NOMO-1 (cell line): ENCODE measurements around the gene IRS2.
"Not testable (repeated sequence)": the region's sequence is repeated elsewhere in the genome, so short reads cannot be mapped to it uniquely, and the experiment has no call there.

Source experiments
- DNase-seq, 2 experiments: peaks; one replicate each; lab custom pipeline; 2025; ENCODE audit not compliant: unreplicated experiment in 2 of 2; lab: John Stamatoyannopoulos, UW

Gene IRS2, protein sequence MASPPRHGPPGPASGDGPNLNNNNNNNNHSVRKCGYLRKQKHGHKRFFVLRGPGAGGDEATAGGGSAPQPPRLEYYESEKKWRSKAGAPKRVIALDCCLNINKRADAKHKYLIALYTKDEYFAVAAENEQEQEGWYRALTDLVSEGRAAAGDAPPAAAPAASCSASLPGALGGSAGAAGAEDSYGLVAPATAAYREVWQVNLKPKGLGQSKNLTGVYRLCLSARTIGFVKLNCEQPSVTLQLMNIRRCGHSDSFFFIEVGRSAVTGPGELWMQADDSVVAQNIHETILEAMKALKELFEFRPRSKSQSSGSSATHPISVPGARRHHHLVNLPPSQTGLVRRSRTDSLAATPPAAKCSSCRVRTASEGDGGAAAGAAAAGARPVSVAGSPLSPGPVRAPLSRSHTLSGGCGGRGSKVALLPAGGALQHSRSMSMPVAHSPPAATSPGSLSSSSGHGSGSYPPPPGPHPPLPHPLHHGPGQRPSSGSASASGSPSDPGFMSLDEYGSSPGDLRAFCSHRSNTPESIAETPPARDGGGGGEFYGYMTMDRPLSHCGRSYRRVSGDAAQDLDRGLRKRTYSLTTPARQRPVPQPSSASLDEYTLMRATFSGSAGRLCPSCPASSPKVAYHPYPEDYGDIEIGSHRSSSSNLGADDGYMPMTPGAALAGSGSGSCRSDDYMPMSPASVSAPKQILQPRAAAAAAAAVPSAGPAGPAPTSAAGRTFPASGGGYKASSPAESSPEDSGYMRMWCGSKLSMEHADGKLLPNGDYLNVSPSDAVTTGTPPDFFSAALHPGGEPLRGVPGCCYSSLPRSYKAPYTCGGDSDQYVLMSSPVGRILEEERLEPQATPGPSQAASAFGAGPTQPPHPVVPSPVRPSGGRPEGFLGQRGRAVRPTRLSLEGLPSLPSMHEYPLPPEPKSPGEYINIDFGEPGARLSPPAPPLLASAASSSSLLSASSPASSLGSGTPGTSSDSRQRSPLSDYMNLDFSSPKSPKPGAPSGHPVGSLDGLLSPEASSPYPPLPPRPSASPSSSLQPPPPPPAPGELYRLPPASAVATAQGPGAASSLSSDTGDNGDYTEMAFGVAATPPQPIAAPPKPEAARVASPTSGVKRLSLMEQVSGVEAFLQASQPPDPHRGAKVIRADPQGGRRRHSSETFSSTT (N-terminal part only)

DNA sequence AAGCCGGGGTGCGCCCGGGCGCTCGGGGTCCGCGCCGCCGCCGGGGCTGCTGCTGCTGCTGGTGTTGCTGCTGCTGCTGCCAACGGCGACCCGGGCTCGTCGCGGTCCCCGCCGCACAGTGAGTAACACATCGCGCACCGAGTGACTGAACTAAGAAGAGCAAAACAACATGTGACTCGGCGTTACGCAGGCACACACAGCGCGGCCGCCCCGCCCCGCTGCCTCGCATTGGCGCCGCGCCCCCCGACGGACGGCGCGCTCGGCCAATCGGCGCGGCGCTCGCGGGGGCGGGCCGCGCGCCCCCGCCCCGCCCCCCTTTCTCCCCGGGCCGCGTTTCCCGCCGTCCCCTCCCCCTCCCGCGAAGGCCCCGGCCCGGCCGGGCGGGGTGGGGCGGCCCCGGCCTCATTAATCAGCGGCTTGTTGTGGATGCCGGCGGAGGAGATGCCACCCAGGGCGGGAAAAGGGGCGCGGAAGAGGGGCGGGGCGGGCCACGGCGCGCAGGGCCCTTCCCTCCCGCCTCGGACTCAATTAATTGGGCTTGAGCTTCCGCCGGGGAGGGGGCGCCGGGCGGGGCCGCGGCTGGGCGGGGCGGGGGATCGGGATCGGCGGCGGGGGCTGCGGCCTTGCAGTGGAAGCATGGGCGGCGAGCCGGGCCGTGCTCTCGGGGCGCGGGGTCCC is at the start of gene IRS2:
Gene IRS2 (minus strand): TSS at position 127 of the 678 bp plus-strand sequence. CDS start 530 bp downstream, outside the sequence.
- peak; percentile 91 to 98 for DNase-seq

DNA sequence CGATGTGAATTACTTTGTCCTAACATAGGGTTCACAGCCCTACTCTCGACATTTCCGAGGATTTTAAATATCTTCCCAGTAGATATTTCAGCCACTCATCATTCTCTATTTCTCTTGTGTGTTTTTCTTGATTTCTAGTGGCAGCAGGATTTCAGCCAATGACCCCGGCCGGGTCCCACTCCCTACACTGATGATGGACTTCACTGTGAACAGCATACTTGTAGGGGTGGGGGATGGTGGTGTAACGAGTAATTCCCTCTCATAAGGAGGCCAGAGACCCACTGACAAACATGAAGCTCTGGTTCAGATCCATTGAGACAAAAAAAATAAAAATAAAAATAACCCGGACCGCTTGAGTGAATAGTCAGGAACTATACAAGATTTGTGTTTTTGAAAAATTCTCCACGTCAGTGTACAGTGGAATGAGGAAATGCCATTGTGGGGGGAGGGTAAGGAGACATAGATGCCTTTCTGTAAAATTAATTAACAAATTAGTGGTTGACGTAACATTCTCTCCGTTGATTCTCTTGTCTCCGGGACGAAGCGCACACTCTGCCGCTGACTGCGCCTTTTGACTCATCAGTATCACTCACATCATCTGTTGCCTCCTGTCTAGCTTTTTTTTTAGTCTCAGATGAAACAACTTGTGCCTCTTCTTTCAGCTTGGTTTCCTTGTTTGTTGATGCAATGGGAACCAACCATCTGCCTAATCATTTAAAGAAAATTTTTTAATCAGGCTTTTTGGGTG is 48.8 kb upstream of the IRS2 start:
- DNase-seq, result no peak

DNA sequence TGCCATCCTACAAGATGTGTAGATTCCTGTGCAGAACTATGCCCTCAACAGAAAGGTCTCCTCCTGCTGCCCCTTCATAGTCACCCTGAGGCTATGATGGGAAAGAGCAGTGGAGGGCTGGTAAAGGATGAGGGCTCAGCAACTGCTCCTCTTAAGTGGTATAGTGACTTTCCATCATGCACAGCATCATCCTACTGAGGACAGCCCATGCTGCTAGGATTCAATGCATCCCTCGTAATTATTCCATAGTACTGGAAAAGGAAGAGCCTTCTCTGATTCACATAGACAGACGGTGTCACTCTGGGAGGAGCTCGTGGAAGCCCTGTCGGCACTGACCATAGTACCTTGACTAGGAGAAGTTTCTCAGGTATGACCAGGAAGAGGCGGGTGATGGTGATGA is 47.6 kb upstream of the IRS2 start:
- no peak for DNase-seq

DNA sequence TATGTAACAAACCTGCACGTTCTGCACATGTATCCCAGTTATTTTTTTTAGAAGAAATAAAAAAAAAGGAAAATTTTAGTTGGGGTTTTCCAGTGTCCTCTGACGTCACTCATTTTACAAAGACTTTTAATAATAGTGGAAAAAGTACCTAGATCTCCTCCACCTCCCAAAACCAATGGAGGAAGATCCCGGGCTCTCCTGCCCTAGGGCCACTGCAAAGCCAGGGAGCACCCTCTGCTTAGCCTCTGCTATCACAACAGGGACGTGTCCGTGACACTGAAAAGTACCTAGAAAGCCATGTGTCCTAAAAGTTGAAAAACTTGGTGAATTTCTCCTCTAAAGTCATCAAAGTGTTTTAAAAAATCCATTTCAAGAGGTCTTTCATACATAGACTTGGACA is 46.7 kb upstream of the IRS2 start:
- no peak for DNase-seq

DNA sequence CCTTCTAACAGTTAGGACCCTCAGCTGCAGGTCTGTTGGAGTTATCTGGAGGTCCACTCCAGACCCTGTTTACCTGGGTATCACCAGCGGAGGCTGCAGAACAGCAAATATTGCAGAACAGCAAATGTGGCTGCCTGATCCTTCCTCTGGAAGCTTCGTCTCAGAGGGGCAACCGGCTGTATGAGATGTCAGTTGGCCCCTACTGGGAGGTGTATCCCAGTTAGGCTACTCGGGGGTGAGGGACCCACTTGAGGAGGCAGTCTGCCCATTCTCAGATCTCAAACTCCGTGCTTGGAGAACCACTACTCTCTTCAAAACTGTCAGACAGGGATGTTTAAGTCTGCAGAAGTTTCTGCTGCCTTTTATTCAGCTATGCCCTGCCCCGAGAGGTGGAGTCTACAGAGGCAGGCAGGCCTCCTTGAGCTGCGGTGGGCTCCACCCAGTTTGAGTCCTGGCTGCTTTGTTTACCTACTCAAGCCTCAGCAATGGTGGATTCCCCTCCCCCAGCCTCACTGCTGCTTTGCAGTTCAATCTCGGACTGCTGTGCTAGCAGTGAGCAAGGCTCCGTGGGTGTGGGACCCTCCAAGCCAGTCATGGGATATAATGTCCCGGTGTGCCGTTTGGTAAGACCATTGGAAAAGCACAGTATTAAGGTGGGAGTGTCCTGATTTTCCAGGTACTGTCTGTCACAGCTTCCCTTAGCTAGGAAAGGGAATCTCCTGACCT is 42.4 kb upstream of the IRS2 start:
- not testable (repeated sequence) for DNase-seq

DNA sequence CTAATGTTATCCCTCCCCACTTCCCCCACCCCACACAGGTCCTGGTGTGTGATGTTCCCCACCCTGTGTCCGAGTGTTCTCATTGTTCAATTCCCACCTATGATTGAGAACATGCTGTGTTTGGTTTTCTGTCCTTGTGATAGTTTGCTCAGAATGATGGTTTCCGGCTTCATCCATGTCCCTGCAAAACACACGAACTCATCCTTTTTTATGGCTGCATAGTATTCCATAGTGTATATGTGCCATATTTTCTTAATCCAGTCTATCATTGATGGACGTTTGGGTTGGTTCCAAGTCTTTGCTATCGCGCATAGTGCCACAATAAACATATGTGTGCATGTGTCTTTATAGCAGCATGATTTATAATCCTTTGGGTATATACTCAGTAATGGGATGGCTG is 36.8 kb upstream of the IRS2 start:
- DNase-seq, result not testable (repeated sequence)

DNA sequence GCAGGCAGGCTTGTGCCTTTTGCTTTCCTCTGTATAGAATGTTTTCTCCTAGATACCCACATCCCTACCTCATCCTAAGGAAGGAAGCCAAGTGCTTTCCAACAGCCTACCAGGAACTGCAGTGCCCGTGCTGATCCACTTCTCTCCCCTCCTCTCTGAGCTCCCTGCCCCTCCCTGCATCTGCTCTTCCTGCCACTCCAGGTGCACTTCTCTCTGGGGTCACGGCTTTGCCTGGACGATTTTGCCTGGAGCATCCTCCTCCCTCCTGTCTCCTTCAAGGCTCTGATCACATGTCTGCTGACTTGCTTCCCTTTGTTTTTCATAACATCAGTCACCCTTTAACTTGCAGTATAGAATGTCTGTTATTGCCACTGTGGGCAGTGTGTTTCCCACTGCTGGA is 34.7 kb upstream of the IRS2 start:
- no peak for DNase-seq

DNA sequence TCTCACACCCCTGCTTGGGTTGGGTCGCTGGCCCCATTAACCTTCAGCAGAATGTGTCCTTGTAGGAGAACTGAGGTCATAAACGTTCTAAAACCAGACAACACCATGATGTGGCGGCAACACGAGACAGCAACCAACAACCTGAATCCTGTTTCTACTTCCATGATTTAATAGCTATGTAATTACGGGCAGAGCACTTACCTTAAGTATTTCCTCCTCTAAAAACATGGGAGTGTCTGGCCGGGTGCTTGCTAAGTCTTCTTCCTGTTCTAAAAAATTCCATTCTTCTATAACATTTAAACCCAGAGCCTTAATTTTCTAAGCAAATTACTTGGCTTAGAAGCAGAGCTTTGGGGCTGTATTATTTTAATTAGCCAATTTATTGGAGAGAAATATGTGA is 33.5 kb upstream of the IRS2 start:
- DNase-seq, result no peak

DNA sequence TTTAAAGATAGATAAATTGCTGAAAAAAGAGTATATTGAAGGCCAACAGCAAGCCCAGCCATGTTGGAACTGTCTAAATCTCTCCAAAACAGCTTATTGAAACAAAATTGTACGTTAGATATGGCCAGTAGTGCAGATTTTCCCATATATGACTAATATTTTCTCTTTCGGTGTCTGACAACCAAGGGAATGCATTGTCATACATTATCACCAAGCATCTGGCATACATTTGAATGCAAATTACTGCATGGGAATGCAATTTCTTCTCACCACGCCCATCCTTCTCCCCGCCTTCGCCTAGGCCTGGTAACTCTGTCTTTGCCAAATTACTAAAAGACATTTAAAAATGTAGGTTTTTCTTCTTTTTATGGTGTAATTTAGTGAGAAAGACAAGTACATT is 32.5 kb upstream of the IRS2 start:
- no peak for DNase-seq

DNA sequence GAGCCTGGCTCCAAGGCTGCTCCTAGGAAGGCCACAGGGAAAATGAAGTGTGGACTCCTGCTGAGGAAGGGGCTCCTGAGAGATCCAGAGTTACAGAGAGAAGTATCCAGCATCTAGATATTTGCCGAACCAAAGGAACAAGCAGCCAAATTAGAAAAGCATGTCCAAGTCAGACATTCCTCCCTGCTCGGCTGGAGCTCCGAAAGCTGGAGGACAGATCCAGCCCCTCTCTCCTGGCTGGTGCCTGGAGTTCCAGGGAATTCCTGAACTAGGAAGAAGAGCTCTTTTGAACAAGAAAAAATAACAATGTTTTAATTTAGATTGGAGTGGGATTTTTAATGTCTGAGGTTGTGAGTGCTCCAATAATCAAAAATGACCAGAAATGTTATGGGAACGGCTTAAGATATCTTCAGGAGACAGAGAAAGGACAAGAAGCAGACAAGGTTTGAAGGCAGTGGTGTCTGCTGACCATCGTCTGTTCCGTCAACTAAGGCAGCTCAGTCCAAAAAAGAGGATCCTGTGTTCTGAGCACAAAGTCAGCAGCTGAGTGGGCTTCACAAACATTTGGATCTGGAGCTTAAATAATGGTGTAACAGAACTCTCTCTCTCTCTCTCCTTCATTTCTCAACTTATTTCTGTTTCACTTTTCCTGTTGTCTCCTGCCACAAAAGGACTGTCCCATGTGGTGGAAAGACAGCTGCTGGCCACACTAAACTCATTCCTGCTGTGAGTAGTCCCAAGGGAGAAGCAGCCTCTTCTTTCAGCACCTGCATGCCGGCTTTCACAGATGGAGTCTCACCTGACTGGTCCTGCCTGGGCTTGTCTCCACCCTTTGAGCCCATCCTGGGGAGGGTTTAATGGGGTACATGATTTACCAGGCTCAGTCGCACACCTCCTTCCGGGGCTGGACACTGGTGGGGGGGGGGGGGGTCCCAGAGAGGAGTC is 31.5 kb upstream of the IRS2 start:
- DNase-seq, result no peak

DNA sequence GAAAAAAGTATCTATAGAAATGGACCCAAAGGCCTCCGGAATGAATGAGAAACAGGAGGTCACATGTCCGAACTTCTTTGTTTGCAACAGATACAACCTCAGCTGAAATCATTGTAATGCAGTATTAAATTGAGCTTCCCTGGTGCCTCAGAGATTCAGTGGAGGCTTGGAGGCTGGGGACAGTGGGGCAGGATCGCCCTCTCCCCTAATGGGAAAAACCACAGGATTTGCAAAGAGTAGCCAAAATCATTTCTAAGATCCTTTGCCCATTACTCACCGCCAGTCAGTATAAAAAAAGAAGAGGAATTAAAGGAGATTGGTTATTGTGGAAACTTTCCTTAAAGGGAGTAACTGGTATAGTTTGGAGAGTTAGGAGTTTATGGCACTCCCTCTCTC is 30.4 kb upstream of the IRS2 start:
- DNase-seq, result no peak

DNA sequence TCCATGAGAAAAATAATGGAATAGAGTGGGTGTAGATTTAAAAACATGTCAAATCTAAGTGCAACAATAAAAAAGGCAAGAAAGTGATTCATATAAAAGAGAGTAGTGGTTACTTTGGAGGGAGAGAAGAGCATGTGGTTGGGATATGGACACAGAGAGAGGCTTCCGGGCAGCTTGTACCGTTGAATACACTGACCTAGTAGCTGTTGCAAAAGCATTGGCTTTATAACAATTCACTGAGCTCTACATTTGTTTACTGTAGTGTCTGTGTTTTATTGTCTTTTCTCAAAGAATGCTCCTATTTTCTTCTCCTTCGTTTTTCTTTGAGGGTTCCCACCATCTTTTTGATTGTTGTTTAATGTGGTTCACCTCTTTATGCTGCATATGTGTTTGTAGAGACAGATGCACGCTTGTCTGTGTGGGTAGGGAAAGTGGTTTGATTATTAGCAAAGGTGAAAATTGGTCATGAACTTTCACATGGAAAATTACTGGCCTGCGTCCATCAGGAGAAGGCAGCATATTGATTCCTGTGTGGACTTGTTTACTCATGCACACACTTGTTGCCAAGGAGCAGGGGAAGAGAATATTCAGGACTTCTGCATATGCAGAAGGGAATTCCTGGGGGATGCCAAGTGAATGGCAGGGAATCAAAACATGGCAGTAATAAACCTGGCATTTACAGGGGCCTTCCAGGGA is 29.9 kb upstream of the IRS2 start:
- DNase-seq, result no peak

DNA sequence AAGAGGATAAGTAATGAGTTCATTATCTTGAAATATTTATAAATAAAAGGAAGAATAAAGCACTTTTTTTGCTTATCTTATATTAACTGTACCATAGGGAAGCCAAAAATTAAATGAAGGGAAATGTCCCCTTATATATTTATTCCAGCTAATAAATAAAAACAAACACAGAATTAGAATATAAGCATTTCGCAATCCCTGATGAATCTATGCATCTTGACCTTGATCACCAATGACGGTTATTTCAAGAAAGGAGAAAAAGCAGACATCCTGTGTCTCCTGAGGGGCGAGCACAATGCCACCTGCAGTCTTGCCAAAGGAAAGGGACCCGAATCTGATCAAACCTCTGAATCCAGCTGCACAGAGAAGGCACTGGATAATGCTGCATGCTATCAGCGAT is 29.3 kb upstream of the IRS2 start:
- no peak for DNase-seq

DNA sequence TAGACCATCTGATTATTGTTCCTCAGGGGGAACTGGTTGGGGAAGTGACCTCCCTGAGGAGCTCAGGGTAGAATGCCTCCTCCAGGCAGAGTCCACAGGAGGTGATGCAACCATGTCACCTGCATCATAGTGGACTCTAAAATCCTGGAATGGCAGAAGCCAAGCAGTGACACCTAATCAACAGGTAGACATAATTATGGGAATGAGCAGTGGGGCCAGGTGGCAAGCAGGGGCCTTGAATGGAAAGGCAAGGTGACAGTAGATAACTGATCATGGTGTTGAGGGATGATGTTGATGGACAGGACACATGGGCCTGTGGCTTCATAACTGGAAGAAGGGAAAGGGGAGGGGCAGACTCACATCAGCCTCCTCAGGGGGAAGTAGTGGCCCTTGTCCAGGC is 27.3 kb upstream of the IRS2 start:
- no peak for DNase-seq

DNA sequence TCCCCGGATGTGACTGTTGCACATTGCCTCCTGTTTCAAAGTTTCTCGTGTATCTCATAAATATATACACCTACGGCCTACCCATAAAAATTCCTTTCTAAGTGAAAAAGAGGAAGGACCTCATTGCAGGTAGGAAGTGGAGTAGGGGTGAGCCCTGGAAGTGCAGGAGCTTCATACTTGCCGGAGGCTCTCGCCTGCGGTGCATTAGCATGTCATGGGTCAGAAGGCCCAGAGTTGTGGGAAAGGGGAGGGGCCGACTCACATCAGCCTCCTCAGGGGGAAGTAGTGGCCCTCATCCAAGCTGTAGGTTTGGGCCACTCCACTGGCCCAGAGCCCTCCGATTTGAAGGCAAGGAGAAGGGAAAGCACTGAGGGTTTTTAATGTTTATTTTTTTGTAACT is 26.0 kb upstream of the IRS2 start:
- no peak for DNase-seq

DNA sequence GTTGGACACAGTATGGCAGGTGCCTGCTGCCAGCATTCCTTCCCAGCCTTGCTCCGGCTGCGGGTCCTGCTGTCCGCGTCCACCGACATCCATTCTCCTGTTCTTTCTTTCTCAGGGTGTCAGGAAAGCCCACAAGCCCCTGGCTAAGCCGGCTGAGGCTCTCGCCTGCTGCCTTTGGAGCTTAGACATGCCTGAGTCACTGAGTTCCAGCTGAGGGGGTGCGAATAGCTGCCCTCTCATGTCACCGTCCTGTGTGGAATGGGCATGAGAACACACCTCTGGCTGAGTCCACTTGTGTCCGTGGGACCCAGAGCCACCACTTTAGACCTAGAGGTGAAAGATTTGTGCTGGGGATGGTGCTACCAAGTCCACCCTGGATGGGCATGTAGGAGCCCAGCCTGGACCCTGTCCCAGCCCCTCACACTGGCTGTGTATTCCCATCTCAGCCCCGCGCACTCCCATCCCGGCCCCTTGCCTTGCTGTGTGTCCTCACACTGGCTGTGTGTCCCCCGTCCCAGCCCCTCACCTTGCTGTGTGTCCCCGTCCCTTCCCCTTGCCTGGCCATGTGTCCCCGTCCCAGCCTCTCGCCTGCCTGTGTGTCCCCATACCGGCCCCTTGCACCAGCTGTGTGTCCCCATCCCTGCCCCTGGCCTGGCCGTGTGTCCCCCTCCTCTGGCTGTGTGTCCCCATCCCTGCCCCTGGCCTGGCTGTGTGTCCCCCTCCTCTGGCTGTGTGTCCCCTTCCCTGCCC is 24.6 kb upstream of the IRS2 start:
- no peak for DNase-seq
